GM18907 (cell line): ENCODE results near the gene SLC35F4.

ENCODE experiments used
- ATAC-seq: cut with Tn5 transposase; IDR thresholded peaks from one replicate; pipeline ENCODE4 v1.9.1; 2021; ENCODE audit warnings: mild to moderate bottlenecking, moderate library complexity; ENCODE audit not compliant: unreplicated experiment

Gene SLC35F4

DNA sequence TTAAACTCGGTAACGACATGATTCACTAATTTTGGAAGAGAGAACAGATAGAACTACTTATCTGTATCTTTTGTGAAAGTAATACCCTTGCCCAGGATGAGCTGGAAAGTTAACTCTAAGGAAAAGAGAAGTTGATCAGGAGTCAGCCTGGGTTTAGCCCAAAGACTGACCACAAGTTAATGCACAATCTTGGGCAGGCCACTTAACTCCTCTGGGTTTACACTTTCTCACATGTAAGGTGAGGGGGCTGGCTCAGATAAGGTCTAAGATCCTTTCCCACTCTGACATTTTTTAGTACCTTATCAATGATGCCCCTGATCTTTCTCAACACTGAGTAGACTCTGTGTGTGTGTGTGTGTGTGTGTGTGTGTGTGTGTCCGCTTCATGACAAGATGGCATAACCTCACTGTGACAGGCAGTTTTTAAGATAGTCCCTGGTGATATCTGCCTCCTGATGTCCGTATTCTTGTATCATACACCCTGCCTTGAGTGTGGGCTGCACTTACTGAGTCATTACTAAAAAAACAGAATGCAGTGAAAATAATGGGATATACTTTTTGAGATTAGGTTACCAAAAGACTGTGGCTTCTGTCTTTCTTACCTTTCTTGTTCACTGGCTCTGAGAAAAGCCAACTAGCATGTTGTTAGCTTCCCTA, 316.0 kb downstream of the SLC35F4 start:
- ATAC-seq: peak; percentile 78

DNA sequence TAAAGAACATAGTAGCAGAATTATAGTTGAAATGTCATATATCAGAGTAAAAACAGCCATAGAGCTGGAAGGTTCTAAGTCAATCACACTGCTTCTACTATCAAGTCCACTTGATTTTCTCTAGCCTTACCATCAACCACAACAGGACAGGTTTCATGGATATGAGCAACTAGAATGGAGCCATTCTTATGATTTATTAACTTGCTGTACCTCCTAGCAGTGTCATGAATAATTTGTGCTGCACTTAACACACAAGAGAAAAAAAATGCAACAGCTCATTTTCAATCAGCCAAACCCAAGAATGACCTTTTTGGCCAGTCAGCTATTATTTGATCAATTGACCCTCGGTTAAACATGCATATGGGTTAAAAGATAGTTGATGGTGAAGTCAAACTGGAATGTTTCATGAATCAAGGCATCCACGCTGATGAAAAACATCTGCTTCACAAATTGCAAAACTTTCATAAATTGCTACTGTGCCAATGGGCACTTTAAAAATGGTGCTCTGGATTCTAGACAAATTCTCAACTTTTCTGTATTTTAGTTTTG, 316.8 kb downstream of the SLC35F4 start:
- no peak for ATAC-seq

DNA sequence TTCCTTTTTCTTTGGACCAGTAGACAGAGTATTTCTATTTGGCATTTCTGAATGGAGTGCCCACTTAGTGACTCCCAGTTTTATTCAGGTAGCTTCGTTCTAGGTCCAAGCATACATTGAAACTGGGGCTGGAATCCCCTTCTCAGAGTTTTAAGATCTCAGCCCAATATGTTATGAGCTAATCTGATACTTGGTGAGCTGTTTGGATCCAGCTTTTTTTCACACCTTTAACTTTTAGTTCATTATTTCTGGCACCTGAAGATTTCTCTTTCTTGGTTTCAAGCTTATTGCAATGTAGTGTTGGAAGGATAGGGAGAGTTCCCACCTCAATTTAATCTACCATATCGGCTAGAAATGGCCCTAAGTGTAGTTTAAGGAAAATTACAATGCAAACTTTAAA, 318.8 kb downstream of the SLC35F4 start:
- ATAC-seq: no peak

DNA sequence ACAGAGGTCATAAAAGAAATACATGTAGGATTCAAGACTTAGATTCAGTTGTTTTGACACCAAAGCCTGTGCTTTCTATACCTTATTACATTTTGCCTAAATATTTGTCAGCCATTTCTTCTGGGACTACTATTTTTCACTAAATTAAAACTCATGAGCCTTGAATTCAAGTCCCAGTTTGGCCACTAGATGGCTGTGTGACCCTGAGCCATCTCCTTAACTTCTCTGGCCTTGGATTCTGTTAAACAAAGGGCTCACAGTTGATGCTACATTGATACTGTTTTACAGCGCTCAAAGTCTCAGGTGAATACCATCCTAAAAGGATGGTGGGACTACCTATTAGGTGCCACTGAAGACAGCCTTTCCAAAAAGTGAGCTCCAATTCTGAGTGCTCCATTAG, 332.7 kb downstream of the SLC35F4 start:
- ATAC-seq: peak; percentile 61

DNA sequence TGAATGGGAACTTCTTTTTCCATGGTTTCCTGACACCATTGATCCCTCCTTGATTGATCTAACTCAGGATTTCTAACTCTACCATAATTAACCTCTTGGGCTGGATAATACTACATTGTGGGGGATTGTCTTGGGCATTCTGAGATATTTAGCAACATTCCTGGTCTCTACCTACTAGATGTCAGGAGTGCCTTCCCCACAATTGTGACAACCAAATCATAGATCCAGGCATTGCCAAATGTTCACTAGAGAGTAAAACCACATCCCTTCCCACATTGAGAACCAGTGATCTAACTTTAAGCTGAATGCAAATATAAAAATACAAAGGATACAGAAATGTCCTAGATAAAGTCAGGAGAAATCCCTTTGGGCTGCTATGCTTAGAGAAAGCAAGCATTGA, 335.3 kb downstream of the SLC35F4 start:
- no peak for ATAC-seq

DNA sequence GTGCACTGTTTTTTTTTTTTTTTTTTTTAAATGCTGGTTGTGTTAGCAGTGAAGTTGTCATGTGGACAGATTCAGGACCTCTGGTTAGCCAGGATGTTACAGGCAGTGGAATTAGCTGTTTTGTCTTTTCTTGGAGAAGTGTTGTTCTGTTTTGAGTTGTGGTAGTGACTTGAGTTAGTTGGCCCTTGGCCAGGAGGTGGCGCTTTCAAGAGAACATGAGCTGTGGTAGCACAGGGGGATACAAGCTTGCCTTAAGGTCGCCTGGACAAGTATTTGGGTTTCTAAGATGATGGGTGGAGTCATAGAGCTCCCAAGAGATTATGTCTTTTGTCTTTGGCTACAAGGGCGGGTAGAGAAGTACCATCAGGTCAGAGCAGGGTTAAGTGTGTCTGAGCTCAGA, 338.9 kb downstream of the SLC35F4 start:
- no peak for ATAC-seq

DNA sequence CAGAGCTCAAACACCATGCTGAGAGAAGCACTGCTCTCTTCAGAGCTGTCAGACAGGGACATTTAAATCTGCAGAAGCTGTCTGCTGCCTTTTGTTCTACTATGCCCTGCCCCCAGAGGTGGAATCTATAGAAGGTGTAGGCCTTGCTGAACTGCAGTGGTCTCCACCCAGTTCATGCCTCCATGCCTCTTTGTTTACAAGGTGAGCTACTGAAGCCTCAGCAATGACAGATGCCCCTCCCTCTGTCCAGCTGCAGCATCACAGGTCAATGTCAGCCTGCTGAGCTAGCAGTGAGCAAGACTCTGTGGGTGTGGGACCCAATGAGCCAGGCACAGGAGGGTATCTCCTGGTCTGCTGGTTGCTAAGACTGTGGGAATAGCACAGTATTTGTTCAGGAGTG, 346.8 kb downstream of the SLC35F4 start:
- ATAC-seq: no peak
